ENCODE measurements around the gene SLC35E2B.

DNA sequence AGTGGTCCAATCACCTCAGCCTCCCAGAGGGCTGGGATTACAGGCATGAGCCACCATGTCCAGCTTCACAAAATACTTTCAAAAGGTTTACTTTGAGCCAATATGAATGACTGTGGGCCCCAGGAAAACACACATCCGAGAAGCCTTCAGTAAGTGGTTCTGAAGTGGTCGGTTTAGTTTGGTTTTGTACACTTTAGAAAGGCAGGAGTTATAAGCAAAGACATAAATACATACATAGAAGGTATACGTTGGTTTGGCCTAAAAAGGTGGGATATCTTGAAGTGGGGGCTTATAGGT, 80.5 kb downstream of the SLC35E2B start:
- TF ChIP-seq, protein P1, sequence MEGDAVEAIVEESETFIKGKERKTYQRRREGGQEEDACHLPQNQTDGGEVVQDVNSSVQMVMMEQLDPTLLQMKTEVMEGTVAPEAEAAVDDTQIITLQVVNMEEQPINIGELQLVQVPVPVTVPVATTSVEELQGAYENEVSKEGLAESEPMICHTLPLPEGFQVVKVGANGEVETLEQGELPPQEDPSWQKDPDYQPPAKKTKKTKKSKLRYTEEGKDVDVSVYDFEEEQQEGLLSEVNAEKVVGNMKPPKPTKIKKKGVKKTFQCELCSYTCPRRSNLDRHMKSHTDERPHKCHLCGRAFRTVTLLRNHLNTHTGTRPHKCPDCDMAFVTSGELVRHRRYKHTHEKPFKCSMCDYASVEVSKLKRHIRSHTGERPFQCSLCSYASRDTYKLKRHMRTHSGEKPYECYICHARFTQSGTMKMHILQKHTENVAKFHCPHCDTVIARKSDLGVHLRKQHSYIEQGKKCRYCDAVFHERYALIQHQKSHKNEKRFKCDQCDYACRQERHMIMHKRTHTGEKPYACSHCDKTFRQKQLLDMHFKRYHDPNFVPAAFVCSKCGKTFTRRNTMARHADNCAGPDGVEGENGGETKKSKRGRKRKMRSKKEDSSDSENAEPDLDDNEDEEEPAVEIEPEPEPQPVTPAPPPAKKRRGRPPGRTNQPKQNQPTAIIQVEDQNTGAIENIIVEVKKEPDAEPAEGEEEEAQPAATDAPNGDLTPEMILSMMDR (IDR thresholded peaks at IDR 0.05; ENCODE audit: low read depth, low read length) = no peak
- no peak for TF ChIP-seq EZH2phosphoT487 (IDR thresholded peaks at IDR 0.05; ENCODE audit: low read depth)

All from OCI-LY3 (cell line).